BJ (cell line): ENCODE measurements around the gene EHD1. TPM values are rescaled to one million over a fixed set of nuclear protein-coding genes. Genes with fewer than 3 reads are reported as not detected.

ENCODE experiments used
- CTCF ChIA-PET: fragments of 350-600 bp; formaldehyde crosslinking; extraction: SDS; loops from one replicate; lab custom pipeline; 2021; ENCODE audit warnings: antibody characterized with exemption, inconsistent platforms; lab: Yijun Ruan, JAX
- POLR2A ChIA-PET: fragments of 300-600 bp; sonication (Branson Sonifier 250); formaldehyde crosslinking; extraction: SDS; loops from one replicate; lab custom pipeline; 2021; ENCODE audit warnings: antibody characterized with exemption; lab: Charles Lee
- DNase-seq: peaks from one replicate; pipeline ENCODE4 v3.0.0-alpha.2; 2011; ENCODE audit warnings: low read depth
- H3K27me3 ChIP-seq: 2 replicates; pipeline ENCODE4 v1.6.0; 2011; ENCODE audit warnings: low read length; ENCODE audit not compliant: control insufficient read depth, insufficient read depth
- H3K36me3 ChIP-seq: 2 replicates; pipeline ENCODE4 v1.5.1; 2011; ENCODE audit warnings: low read length; ENCODE audit not compliant: control insufficient read depth, insufficient read depth
- H3K4me3 ChIP-seq: 2 replicates; pipeline ENCODE4 v1.5.1; 2011; ENCODE audit warnings: low read depth, mild to moderate bottlenecking, control low read depth, low read length
- CTCF ChIP-seq: IDR thresholded peaks from 2 replicates; pipeline ENCODE4 v1.5.1; 2011; ENCODE audit warnings: low read depth, mild to moderate bottlenecking, control low read depth, inconsistent platforms, low read length, moderate library complexity; ENCODE audit not compliant: insufficient read depth
- polyA plus RNA-seq: library from polyadenylated mRNA; depleted of rRNA; stranded (reverse); fragments of >200 nt; gene quantifications from 2 replicates; pipeline ENCODE4 v1.2.3, GENCODE V29; 2011

EHD1 gene
- polyA plus RNA-seq, 1 experiment, result 191 TPM

GRCh38 chr11:64877390-64878222 is 815 bp downstream of the EHD1 start:
- ChIA-PET POLR2A (interaction anchor here (0.6 kb wide), 4 partner anchors 13 to 460 kb away, joined by 3 to 4 read pairs (median 4); no protein-coding TSS in a partner anchor), CTCF (interaction anchor here (0.9 to 29.7 kb wide), 7 partner anchors 11 to 233 kb away, joined by 3 to 797 read pairs (median 4); partner anchors contain the start of genes ARL2 and CDC42BPG)
- TF ChIP-seq CTCF, result 0 out of 2 replicates have a peak, but pooled peaks have one; percentile 2
- no peaks in the 10 kb centered on the region for H3K27me3 ChIP-seq
- no peak for DNase-seq
- peaks cover 17% of the 10 kb centered on the region for H3K36me3 ChIP-seq
- peak overlapping the region; percentile 77 for H3K4me3 ChIP-seq

DNA sequence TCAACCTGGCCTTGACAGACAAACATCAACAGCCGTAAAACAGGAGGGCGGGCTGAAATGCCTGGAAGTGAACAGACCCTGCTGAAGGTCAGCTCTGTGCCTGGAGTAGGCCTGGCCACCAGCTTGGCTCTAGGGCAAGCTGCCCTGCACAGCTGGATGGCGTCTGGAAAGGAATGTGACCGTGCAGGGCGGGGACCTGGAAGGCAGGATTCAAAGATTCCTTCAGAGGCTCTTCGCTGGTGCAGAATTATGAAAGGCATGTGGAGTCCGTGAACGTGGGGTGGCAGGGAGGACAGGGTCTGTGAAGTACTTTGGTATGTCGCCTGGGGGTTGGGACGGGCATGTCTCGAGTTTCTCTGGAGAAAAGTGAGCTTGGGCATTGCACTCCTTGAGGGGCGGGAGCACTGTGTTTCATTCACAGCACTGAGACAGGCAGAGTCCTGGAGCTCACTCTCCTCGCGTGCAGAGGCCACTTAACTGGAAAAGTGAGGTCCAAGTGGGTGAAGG is 1.5 kb downstream of the EHD1 start:
- Histone ChIP-seq H3K4me3 (peak overlapping the region; percentile 77), H3K36me3 (peaks cover 20% of the 10 kb centered on the region), H3K27me3 (no peaks in the 10 kb centered on the region)
- DNase-seq, result peak; percentile 67
- CTCF ChIA-PET, result interaction anchor here (1.1 to 29.7 kb wide), 6 partner anchors 12 to 136 kb away, joined by 3 to 797 read pairs (median 9); partner anchors contain the start of genes ARL2 and CDC42BPG
- TF ChIP-seq CTCF, result no peak
- POLR2A ChIA-PET, result interaction anchor here (0.6 kb wide), 2 partner anchors 28 to 460 kb away, joined by 4 read pairs; no protein-coding TSS in a partner anchor

- H3K4me3 ChIP-seq, result peak overlapping the region; percentile 77
- no peaks in the 10 kb centered on the region for H3K27me3 ChIP-seq
- no peak for DNase-seq
- TF ChIP-seq CTCF, result no peak
- POLR2A ChIA-PET, result no interaction called here
- peaks cover 26% of the 10 kb centered on the region for H3K36me3 ChIP-seq
- CTCF ChIA-PET, result interaction anchor here (1.1 to 29.7 kb wide), 5 partner anchors 11 to 137 kb away, joined by 3 to 797 read pairs (median 12); partner anchors contain the start of genes ARL2 and CDC42BPG
Measured at GRCh38 chr11:64876229-64876750, 2.1 kb downstream of the EHD1 start.

DNA sequence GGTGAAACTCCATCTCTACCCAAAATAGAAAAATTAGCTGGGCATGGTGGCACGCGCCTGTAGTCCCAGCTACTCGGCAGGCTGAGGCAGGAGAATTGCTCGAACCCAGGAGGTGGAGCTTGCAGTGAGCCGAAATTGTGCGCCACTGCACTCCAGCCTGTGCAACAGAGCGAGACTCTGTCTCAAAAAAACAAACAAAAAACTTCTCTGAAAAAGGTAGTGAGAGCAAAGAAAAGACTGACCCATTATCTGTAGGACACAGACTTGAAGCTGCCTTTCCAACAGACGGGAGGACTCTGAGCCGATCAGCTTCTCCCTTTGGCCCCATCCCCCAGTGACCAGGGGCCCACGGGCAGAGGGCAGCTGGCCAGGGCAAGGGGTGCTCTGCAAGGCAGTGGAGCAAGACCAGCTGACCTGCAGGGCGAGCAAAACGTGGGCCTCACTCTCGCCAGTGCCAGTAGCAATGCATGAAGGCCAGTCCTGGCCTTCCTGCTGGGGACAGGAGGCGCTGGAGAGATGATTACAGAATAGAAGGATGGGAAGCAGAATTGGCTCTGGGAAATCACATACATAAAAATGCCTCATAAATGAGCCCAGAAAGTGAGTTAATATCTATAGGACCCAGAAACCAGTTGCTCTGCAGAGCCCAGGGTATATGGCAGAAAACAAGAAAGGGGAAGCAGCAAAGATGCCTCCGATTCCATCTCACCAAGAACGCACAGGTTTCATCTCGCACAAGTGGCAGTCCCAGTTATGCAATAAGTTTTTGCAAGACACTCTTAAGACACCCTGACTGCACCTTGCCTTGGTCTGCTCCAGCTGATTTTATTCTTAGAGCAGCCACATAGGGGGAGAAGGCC is 2.8 kb downstream of the EHD1 start:
- ChIA-PET POLR2A (no interaction called here), CTCF (interaction anchor here (1.6 to 29.7 kb wide), 3 partner anchors 11 to 20 kb away, joined by 3 to 797 read pairs (median 12); partner anchors contain the start of gene CDC42BPG)
- Histone ChIP-seq H3K27me3 (no peaks in the 10 kb centered on the region), H3K36me3 (peaks cover 28% of the 10 kb centered on the region), H3K4me3 (peak overlapping the region; percentile 77)
- TF ChIP-seq CTCF, result peak; percentile 23; the same call in 1 of the 2 replicates
- no peak for DNase-seq
